SK-N-SH treated with all-trans-retinoic acid at 6 μM for 48 hours (cell line): ENCODE results near the gene TMED8.

ENCODE experiments used
- ARNTL ChIP-seq: fragments of 450-650 bp; formaldehyde crosslinking; IDR thresholded peaks from 2 replicates; pipeline ENCODE4 v1.5.0; 2020; ENCODE audit warnings: low read depth, mild to moderate bottlenecking, moderate library complexity, borderline replicate concordance
- ISL1 ChIP-seq: fragments of 250-450 bp; sonication (Bioruptor Pico); IDR thresholded peaks from 2 replicates; pipeline ENCODE4 v2.1.2; 2022; ENCODE audit warnings: mild to moderate bottlenecking, moderate library complexity
- OSR1 ChIP-seq: fragments of 250-450 bp; sonication (Bioruptor Pico); IDR thresholded peaks from 2 replicates; pipeline ENCODE4 v1.8.0; 2022; ENCODE audit warnings: moderate library complexity, mild to moderate bottlenecking, inconsistent platforms
- PATZ1 ChIP-seq: fragments of 250-450 bp; sonication (Bioruptor Pico); IDR thresholded peaks from 2 replicates; pipeline ENCODE4 v1.8.0; 2020; ENCODE audit warnings: mild to moderate bottlenecking, moderate library complexity, borderline replicate concordance
- ZFP30 ChIP-seq: fragments of 450-650 bp; formaldehyde crosslinking; IDR thresholded peaks from 2 replicates; pipeline ENCODE4 v1.5.0; 2022; ENCODE audit warnings: mild to moderate bottlenecking, moderate library complexity

- TF ChIP-seq OSR1 (CRISPR knock-in tag) = no peak
- TF ChIP-seq ZFP30 = no peak
- no peak for TF ChIP-seq PATZ1 (CRISPR knock-in tag)
- TF ChIP-seq ARNTL (CRISPR knock-in tag) = no peak
- TF ChIP-seq ISL1 (CRISPR knock-in tag) = no peak
These were observed 67.8 kb downstream of the TMED8 start for GRCh38 chr14:77309131-77309530.
